Astrocyte of the cerebellum (primary cell): ENCODE data around the gene GGTLC2.

Experiments used
- DNase-seq: peaks from one replicate; pipeline ENCODE4 v3.0.0-alpha.2; 2011; ENCODE audit warnings: low read depth
- H3K4me3 ChIP-seq: 2 replicates; pipeline ENCODE4 v1.5.1; 2011; ENCODE audit warnings: mild to moderate bottlenecking, low read depth, low read length, moderate library complexity
- in situ Hi-C: cut with HindIII; loops from 2 replicates; pipeline ENCODE4 v1.10.0; 2017; ENCODE audit warnings: low sequenced_read_pairs
- TF ChIP-seq, protein P1 (sequence below): IDR thresholded peaks from 2 replicates; pipeline ENCODE4 v1.5.1; 2012; ENCODE audit warnings: low read length, low read depth, moderate library complexity, mild to moderate bottlenecking; ENCODE audit errors: missing control alignments

Gene GGTLC2

DNA sequence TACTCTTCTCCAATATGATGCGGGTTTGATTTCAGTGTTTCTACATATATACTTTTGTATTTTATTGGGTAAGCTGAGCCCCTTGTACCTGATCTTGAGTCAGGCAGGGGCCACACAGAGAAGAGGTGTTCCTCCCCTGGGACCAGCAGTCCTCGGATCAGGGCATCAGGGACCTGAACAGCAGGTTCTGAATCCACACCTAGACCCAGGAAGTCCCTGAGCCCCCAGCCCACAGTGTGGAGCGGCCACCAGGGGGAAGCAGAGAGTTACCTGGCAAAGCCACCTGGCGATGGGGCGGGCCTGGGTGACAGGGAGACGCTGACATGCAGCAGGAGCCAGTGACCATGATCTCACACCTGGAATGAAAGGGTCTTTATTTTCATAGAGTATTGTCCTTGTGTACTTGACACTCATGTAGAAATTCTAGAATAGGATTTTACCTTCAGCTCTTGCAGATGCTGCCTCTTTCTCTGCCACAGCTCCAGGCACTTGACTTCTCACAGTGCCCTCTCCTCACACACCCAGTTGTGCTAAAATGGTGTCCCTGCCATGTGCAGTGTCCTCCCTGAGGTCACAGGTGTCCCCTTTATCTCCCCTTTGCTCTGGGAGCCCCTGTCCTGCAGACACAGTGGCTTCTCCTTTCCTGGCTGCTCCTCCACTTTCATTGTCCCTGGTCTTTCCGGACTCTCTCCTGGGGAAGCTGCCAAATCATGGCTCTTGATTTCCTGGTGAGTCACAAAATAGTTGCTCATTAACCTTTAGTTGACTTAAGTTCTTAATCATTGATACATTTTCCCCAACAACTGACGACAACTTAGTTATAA is 48.5 kb downstream of the GGTLC2 start:
- DNase-seq: no peak
- H3K4me3 ChIP-seq: no peak overlapping the region
- TF ChIP-seq, protein P1, sequence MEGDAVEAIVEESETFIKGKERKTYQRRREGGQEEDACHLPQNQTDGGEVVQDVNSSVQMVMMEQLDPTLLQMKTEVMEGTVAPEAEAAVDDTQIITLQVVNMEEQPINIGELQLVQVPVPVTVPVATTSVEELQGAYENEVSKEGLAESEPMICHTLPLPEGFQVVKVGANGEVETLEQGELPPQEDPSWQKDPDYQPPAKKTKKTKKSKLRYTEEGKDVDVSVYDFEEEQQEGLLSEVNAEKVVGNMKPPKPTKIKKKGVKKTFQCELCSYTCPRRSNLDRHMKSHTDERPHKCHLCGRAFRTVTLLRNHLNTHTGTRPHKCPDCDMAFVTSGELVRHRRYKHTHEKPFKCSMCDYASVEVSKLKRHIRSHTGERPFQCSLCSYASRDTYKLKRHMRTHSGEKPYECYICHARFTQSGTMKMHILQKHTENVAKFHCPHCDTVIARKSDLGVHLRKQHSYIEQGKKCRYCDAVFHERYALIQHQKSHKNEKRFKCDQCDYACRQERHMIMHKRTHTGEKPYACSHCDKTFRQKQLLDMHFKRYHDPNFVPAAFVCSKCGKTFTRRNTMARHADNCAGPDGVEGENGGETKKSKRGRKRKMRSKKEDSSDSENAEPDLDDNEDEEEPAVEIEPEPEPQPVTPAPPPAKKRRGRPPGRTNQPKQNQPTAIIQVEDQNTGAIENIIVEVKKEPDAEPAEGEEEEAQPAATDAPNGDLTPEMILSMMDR: peak; percentile 50
- in situ Hi-C loops: no loop called here

DNA sequence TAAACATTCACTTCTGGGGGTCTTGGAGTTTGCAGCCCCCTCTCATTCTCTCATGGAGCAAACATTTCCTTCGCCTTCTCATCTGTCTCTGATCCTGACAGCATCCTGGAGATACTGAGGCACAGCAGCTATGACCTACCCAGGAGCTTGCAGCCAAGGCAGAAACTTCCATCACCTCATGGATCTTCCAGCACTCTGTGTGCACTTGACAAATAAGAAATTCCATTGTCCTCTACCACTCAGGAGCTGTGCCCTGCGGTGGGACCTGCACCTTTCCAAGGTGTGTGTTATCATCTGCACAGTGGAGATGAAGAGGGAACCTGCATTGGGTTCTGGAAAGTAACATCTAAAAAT is 49.1 kb downstream of the GGTLC2 start:
- no peak for DNase-seq
- H3K4me3 ChIP-seq: no peak overlapping the region
- in situ Hi-C loops: no loop called here
- TF ChIP-seq, protein P1: no peak

DNA sequence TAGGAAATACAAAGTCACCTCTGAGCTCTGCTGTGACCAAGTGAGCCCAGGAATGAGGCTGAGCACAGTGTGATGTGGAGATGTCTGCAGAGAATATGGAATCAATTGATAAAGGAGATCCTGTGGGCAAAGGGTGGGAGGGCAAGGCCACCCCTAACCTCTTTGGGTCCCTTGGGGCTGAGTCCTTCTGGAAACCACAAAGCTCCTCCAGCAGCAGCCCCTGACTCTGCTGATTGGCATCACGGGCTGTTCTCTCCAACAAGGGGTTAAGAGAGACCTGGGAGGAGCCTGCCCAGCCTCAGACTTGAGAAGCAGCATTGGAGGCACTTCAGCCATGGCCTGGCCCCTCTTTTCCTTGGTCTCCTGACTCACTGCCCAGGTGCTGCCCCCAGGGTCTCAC is 49.7 kb downstream of the GGTLC2 start:
- H3K4me3 ChIP-seq: no peak overlapping the region
- DNase-seq: no peak
- TF ChIP-seq, protein P1: no peak
- in situ Hi-C loops: no loop called here

DNA sequence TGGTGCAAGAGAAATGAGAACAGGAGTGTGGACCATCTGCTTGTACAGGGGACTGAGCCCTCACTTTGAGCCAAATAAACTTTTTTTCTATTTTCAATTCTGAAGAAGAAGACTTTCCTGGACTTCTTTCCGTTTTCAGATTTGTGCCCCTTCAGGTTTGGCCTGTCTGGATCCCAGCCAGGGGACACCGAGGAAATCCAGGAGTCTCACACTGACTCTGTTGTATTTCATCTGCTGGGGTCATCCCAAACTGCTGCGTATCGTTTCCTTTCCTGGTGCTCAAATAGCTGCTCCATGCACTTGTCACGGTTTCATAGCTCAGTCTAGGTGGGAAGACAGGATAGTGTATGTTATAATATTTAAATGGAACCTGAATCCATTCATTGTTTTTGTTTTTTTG is 51.7 kb downstream of the GGTLC2 start:
- no peak for DNase-seq
- in situ Hi-C loops: no loop called here
- TF ChIP-seq, protein P1: no peak
- H3K4me3 ChIP-seq: no peak overlapping the region
